H1 (cell line): Measurements from ENCODE around the gene ZNF587B. TPM values are rescaled to one million over a fixed set of nuclear protein-coding genes. Genes with fewer than 3 reads are reported as not detected.

Experiments used
- ATF2 ChIP-seq: IDR thresholded peaks from 2 replicates; pipeline ENCODE4 v1.6.1; 2012; ENCODE audit warnings: low read length, inconsistent platforms
- ATF3 ChIP-seq: IDR thresholded peaks from 2 replicates; pipeline ENCODE4 v1.6.1; 2011; ENCODE audit warnings: low read depth, mild to moderate bottlenecking, low read length; ENCODE audit not compliant: insufficient read depth
- CBX8 ChIP-seq: fragments of 300-800, 300-1000 bp; sonication (generic); IDR thresholded peaks from 2 replicates; pipeline ENCODE4 v1.7.1; 2016; ENCODE audit warnings: low read depth, low read length, borderline replicate concordance
- CHD7 ChIP-seq: fragments of 300-600 bp; sonication (generic); IDR thresholded peaks from 2 replicates; pipeline ENCODE4 v1.7.1; 2012; ENCODE audit warnings: low read length, moderate library complexity, mild to moderate bottlenecking, inconsistent platforms; ENCODE audit not compliant: insufficient replicate concordance
- CREB1 ChIP-seq: IDR thresholded peaks from 2 replicates; pipeline ENCODE4 v1.6.1; 2012; ENCODE audit warnings: inconsistent platforms
- E2F6 ChIP-seq: IDR thresholded peaks from 2 replicates; pipeline ENCODE4 v1.6.1; 2012; ENCODE audit warnings: inconsistent platforms
- POLR2A ChIP-seq, 2 experiments: IDR thresholded peaks; 1 replicate in 1 of 2; 2 replicates in 1 of 2; pipeline ENCODE4 v1.6.1; 2011; ENCODE audit warnings: low read depth in 2 of 2, low read length in 2 of 2, mild to moderate bottlenecking in 2 of 2; ENCODE audit errors: control extremely low read depth in 1 of 2
- polyA plus RNA-seq, 7 experiments: library from polyadenylated mRNA; depleted of rRNA in 3 of 7; stranded (reverse) in 5 of 7; unstranded in 2 of 7; fragments of >200 nt in 5 of 7; fragments of 200-250 nt in 2 of 7; gene quantifications; 1 replicate in 5 of 7; 2 replicates in 1 of 7; 4 replicates in 1 of 7; pipeline versions ENCODE4 v1.2.1 to v1.2.3, GENCODE V29; 2011 to 2013; ENCODE audit warnings: missing spikeins in 2 of 7, mixed read lengths in 2 of 7
- total RNA-seq: library from RNA; stranded (reverse); fragmentation: NEBNext Ultra II Directional; extraction: Animal tissue kit (Norgen Biotek cat#: 25700); gene quantifications from 2 replicates; pipeline ENCODE4 v1.2.1, GENCODE V29; 2021

Gene ZNF587B
- total and polyA plus RNA-seq, 2 of the 8 experiments (the other 6 are each of a cell fraction or from before 2014, with no cell fraction given), result 13.8 to 60.1 TPM

GRCh38 chr19:57813919-57814504, 16.1 kb upstream of the ZNF587B start (continued):
- no peak for TF ChIP-seq ATF3
- no peak for TF ChIP-seq CHD7
- TF ChIP-seq CBX8, result no peak
- no peak for TF ChIP-seq POLR2A (IDR thresholded peaks at IDR 0.05; ENCODE audit: control extremely low read depth in 1 of 2, low read depth in 2 of 2, low read length in 2 of 2)
- TF ChIP-seq ATF2, result no peak
- TF ChIP-seq E2F6, result no peak
- TF ChIP-seq CREB1, result no peak
